WTC11 (cell line): ENCODE data around the gene IFIH1.

Source experiments
- CREB1 ChIP-seq: sonication (generic); formaldehyde crosslinking; IDR thresholded peaks from 2 replicates; pipeline ENCODE4 v1.8.0; 2023; ENCODE audit warnings: mild to moderate bottlenecking, missing genetic modification reagents
- ETV6 ChIP-seq: sonication (generic); formaldehyde crosslinking; IDR thresholded peaks from 2 replicates; pipeline ENCODE4 v1.8.1; 2022; ENCODE audit warnings: mild to moderate bottlenecking, missing genetic modification reagents
- FOXJ3 ChIP-seq: sonication (generic); formaldehyde crosslinking; IDR thresholded peaks from 2 replicates; pipeline ENCODE4 v1.9.0; 2021; ENCODE audit warnings: missing genetic modification reagents, mild to moderate bottlenecking, borderline replicate concordance
- JUN ChIP-seq: sonication (generic); formaldehyde crosslinking; IDR thresholded peaks from 2 replicates; pipeline ENCODE4 v1.8.0; 2023; ENCODE audit warnings: mild to moderate bottlenecking, missing genetic modification reagents
- TEAD1 ChIP-seq: sonication (generic); formaldehyde crosslinking; IDR thresholded peaks from 2 replicates; pipeline ENCODE4 v1.8.0; 2022; ENCODE audit warnings: mild to moderate bottlenecking, missing genetic modification reagents
- ZNF232 ChIP-seq: sonication (generic); formaldehyde crosslinking; IDR thresholded peaks from 2 replicates; pipeline ENCODE4 v1.8.0; 2022; ENCODE audit warnings: mild to moderate bottlenecking, missing genetic modification reagents
- TF ChIP-seq, protein P1 (sequence below): fragments of 200-600 bp; IDR thresholded peaks from 2 replicates; pipeline ENCODE4 v1.8.0; 2022; ENCODE audit warnings: antibody characterized with exemption
- TF ChIP-seq, protein P2 (sequence below): sonication (generic); formaldehyde crosslinking; IDR thresholded peaks from 2 replicates; pipeline ENCODE4 v1.8.1; 2023; ENCODE audit warnings: mild to moderate bottlenecking, missing genetic modification reagents
- TF ChIP-seq, protein P3 (sequence below): sonication (generic); formaldehyde crosslinking; IDR thresholded peaks from 2 replicates; pipeline ENCODE4 v1.8.1; 2023; ENCODE audit warnings: mild to moderate bottlenecking, missing genetic modification reagents, moderate library complexity

DNA sequence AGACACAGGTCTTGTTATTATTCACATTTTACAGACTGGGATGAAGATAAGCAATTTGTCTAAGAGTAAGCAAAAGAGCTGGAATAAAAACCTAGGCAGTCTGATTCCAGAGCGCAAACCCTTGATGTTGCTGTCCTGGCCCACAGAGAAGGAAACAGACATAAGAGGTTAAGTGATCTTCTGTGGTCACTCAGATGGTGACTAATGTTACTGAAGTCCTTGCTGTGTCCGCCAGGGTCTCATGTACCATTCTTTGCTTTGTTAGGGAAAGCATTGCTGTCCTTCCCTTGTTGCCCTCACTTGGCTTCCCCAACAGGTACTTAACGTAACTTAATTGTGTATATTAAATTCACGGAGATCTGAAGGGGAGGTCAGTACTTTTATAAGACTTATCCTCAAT, 60.3 kb downstream of the IFIH1 start:
- TF ChIP-seq TEAD1 (CRISPR knock-in tag) (no peak), CREB1 (CRISPR knock-in tag) (no peak), FOXJ3 (CRISPR knock-in tag) (no peak), JUN (CRISPR knock-in tag) (no peak), ZNF232 (CRISPR knock-in tag) (no peak), ETV6 (no peak)
- TF ChIP-seq, protein P1, sequence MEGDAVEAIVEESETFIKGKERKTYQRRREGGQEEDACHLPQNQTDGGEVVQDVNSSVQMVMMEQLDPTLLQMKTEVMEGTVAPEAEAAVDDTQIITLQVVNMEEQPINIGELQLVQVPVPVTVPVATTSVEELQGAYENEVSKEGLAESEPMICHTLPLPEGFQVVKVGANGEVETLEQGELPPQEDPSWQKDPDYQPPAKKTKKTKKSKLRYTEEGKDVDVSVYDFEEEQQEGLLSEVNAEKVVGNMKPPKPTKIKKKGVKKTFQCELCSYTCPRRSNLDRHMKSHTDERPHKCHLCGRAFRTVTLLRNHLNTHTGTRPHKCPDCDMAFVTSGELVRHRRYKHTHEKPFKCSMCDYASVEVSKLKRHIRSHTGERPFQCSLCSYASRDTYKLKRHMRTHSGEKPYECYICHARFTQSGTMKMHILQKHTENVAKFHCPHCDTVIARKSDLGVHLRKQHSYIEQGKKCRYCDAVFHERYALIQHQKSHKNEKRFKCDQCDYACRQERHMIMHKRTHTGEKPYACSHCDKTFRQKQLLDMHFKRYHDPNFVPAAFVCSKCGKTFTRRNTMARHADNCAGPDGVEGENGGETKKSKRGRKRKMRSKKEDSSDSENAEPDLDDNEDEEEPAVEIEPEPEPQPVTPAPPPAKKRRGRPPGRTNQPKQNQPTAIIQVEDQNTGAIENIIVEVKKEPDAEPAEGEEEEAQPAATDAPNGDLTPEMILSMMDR, result no peak
- TF ChIP-seq, protein P2, sequence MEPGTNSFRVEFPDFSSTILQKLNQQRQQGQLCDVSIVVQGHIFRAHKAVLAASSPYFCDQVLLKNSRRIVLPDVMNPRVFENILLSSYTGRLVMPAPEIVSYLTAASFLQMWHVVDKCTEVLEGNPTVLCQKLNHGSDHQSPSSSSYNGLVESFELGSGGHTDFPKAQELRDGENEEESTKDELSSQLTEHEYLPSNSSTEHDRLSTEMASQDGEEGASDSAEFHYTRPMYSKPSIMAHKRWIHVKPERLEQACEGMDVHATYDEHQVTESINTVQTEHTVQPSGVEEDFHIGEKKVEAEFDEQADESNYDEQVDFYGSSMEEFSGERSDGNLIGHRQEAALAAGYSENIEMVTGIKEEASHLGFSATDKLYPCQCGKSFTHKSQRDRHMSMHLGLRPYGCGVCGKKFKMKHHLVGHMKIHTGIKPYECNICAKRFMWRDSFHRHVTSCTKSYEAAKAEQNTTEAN (CRISPR knock-in tag), result no peak
- TF ChIP-seq, protein P3, sequence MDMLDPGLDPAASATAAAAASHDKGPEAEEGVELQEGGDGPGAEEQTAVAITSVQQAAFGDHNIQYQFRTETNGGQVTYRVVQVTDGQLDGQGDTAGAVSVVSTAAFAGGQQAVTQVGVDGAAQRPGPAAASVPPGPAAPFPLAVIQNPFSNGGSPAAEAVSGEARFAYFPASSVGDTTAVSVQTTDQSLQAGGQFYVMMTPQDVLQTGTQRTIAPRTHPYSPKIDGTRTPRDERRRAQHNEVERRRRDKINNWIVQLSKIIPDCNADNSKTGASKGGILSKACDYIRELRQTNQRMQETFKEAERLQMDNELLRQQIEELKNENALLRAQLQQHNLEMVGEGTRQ (CRISPR knock-in tag), result no peak
